NAMALWA (cell line): Measurements from ENCODE around the gene HSBP1L1.

Experiments
- DNase-seq: peaks from one replicate; pipeline ENCODE4 v3.0.0-alpha.2; 2015; ENCODE audit warnings: low spot score

HSBP1L1 gene

GRCh38 chr18:79964330-79965118 lies at the start of gene HSBP1L1:
Gene HSBP1L1, plus strand, starts transcription at chr18:79964643. Its CDS starts 93 bp downstream, at chr18:79964736.
- DNase-seq: no peak

DNA sequence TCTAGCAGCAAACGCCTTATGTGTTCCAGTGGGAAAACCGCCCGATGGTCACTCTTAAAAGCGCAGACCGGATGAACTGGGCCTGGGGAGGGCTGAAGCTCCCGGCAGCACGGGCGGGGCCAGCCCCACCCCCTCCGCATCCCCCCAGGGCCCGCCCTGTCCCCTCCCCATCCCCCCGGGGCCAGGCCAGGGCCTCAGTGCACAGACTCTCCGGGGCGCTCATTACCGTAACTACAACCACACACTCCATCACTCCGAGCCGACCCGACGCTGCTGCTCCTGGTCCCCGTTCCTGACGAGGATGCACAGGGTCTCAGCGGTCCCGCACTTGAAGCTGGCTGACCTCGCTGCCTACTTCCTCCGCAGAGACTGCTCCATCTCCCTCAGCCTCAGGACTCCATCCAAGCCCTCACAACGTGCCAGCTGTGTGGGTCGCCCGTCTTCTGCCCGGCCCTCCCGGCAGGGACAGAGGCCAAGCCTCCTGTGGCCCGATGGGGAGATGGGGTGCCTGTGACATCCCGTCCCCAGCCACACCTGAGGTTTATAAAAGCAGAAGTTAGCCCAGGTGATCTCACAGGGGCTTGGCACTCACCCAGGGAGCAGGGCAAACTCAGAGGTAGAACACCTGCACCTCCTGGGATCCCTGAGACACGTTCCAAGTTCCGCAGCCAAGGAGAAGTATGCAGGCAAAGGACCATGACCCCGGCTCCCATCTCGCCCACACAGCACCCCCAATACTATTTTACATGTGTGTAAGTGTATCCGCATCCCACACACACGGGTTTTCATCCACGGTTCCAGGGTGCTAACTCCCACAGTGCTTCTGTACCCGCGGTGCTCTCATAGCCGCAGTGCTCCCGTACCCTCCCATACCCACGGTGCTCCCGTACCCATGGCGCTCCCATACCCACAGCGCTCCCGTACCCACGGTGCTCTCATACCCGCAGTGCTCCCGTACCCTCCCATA lies 49.0 kb upstream of the HSBP1L1 start:
- no peak for DNase-seq

GRCh38 chr18:79916128-79916494 lies 48.3 kb upstream of the HSBP1L1 start:
- no peak for DNase-seq

DNA sequence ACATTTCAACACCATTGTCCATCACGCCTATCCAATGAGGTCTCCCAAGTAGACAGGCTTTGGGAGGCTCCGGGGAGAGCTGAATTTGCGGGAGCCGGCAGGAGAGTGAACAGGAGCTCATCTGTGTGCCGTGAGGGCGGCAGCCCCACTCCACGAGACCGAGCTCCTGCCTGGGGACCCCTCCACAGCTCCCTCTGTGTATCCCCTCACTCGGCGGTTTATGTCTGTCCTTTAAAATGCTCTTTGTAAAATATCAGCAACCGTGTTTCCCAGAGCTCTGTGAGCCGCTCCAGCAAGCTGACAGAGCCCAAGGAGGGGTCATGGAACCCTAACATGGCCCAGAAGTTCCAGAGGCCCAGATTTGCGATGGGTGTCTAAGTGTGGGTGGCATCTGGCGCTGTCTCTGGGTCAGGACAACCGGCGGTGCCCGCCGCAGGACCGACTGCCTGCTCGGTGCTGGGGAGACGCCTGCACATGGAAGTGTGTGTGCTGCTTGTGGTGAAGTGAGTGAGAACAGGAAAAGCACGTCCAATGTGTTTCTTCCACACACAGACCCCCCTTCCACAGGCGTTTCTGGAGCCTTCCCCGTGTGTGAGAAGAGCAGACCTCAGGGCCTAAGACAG lies 47.8 kb upstream of the HSBP1L1 start:
- no peak for DNase-seq

DNA sequence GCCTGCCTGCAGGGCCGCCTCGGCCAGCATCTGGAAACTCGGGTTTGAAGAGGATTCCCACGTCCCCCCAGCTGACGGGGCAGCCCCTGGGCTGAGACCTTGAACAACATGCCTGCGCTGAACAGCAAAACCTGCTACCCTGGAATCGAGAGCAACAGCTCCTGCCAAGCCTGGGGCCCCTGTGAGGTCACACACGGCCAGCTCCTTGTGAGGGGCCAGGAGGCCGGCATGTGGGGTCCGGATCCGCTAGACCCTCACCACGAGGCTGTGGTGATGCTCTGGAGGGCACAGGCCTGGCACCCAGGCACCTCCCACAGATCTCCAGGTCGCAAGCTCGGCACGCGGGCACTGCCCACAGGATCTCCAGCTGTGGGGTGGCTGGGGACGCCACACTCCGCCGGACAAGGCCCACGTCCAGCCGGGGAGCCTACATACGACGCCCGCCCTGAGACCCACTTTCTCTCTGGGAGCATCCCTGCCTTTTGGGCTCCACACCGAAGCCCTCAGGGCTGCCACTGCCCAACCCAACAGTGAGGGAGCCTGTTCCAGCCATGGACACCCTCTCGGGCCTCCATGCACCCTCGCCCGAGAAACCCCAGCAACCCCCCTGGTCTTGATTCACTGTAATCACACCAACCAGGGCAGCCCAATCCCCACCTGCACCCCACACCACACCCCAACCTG lies 47.1 kb upstream of the HSBP1L1 start:
- no peak for DNase-seq

GRCh38 chr18:79917853-79918614 lies 46.4 kb upstream of the HSBP1L1 start:
- no peak for DNase-seq

DNA sequence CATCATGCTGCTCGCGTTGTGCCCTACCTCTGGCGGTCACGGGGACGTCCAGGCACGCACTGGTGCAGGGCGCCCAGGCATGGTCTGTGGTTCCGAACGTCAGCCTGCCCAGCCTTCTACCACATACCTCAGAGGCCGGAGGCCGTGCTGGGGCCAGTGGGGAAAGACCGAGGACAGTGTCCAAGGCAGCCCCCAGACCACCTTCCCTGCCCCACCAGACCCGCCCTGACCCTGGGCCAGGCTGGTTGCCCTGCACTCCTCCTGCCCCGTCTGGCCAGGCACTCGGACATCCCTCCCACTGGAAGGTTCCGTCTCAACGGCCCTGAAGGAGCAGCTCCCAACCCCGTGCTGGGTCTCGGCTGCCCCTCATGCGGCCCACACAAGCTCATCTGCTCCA lies 45.8 kb upstream of the HSBP1L1 start:
- no peak for DNase-seq

DNA sequence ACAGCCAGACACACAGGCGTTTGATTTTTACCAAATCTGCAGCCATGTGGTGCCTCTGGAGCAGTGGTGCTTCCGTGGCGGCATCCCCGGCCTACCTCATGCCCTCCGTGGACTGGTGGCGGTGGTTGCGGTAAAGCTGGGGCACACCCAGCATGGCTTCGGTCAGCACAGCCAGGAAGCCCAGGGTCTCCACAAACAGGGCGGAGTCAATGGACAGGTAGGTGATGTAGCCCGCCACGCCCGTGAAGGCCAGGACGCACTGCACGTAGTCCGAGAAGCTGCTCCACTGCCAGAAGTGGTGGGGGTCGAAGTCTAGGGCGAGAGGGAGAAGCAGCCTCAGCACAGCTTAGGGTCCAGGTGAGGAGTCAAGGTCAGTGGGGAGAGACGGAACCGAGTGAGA lies 45.4 kb upstream of the HSBP1L1 start:
- no peak for DNase-seq

DNA sequence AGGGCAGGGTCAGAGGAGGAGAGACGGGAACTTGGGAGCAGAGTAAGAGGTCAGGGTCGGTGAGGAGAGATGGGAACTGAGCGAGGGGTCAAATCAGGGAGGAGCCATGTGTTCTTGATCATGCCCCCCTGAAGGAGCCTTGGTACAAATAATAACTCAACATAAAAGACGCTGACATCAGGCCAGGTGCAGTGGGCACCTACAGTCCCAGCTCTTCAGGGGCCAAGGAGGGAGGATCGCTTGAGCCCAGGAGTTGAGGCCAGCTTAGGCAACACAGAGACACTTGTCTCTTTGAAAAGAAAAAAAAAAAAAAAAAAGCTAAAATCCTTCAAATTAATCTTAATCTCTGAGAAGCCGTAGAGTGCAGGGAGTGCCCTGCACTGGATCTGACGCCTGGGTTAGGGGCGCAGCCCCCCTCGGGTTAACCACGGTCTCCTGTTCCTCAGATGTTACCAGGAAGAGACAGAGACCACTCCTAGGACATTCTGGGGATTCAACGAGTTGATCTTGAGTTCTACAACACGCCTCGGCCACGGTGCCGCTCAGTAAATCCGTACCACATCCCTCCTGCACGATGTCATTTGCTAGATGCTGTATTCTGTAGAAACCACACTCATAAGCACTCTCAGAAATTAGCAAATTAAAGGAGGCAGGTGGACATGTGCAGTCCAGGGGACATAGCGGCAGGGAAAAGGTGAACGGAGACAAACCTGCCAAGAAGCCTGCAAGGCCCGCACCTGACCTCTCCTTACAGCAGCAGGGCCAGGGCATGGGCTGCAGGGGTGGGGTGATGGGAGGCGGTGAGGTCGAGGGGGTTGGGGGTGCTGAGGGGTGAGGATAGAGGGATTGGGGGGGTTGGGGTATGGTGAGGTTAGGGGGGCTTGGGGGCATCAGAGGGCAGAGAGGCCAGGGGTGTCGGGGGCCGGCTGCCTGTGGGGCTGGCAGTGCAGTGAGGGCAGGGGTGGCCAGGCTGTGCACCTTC lies 42.2 kb upstream of the HSBP1L1 start:
- DNase-seq: peak; percentile 20

DNA sequence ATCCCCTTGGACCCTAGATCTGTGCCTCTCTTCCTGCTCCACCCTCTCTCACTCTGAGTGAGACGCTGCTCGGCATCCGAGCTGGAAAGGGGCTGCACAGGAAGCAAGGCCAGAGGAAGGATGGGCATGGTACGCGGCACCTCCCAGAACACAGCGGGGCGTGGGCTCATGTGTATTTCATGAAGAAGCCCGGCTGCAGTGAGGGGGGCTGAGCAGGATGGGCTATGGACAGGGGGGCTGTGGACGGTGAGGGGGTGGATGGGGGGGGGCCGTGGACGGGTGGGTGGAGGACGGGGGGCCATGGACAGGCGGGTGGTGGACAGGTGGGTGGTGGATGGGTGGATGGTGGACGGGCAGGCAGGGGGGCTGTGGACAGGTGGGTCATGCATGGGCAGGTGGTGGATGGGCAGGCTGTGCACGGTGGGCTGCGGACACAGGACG lies 41.5 kb upstream of the HSBP1L1 start:
- DNase-seq: no peak

DNA sequence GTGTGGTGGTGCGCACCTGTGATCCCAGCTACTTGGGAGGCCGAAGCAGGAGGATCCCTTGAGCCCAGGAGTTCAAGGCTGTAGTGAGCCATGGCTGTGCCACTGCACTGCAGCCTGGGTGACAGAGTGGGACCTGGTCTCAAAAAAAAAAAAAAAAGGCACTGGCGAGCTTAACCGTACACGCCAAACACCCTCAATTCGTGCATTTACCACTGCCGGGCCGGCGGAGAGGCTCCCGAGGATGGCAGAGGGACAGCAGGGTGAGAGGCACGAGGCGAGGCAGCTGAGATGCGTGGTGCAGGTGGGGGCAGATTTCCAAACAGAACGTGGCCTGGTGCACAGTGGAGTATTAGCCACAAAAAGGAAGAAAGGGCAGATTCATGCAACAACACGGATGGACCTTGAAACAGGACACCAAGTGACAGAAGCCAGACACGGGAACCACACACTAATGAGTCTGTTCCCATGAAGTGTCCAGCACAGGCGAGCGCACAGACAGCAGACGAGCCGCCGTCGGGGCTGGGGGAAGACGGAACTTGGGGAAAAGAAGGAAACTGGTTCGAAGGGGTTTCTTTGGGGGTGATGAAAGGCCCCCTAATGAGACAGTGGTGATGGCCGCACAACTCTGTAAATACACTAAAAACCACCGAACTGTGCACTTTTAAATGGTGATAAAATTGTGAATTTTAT lies 40.4 kb upstream of the HSBP1L1 start:
- no peak for DNase-seq

- no peak for DNase-seq
These were observed 39.4 kb upstream of the HSBP1L1 start for GRCh38 chr18:79924814-79925731.

DNA sequence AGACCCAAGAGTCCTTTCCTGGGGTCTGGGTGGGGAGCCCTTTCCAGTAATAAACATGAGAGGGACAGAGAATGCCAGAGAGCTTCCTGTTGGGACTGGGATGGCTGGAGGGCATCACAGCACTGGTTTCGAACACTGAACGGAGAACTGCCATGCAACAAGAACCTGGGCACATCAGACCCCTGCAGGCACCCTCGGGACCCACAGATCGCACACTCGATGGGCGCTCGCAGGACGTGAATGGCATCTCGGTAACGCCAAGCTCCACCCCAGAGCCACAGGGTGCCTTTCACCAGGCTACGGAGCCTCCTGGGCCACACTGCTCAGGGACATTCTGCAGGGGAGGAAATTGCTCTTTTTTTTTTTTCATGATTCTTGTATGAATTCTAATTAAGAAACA lies 38.1 kb upstream of the HSBP1L1 start:
- no peak for DNase-seq

DNA sequence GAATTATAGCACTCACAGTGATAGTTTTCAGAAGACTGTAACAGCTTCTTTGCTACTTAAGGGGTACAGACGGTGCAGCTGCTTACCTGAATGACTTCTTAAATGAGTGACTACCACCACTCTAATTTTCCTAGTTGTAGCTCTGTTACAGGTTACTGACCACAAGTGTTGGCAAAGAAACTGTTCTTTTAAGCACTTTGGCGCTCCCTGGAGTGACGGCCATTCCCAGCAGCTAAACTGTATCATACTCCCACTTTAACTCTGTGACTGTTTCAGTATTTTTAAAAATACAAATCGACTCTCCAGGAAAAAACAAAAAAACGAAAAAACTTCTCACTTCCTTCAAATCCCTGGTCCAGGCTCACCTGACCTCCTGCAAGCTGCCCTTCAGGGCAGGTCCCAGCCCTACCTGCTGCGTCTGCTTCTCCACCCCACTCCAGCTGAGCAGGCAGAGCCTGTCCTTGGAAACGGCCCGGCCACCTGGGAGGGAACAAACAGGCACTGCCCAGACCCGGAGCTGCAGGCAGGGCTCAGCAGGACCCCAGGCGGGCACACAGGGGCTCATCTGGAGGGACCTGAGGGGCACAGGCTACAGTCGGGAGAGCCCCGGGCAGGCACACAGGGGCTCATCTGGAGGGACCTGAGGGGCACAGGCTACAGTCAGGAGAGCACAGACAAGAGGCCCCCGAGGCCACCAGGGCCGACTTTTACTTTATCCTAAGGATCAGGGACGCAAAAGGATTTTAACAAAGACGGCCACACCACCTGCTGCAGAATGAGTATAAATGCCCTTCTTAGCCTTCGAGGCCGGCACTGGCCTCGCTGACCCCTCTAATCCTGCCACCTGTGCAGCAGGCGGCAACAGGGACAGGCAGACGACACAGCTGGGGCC lies 37.5 kb upstream of the HSBP1L1 start:
- DNase-seq: no peak

- DNase-seq: no peak
These were observed 36.6 kb upstream of the HSBP1L1 start for GRCh38 chr18:79927607-79928562.

DNA sequence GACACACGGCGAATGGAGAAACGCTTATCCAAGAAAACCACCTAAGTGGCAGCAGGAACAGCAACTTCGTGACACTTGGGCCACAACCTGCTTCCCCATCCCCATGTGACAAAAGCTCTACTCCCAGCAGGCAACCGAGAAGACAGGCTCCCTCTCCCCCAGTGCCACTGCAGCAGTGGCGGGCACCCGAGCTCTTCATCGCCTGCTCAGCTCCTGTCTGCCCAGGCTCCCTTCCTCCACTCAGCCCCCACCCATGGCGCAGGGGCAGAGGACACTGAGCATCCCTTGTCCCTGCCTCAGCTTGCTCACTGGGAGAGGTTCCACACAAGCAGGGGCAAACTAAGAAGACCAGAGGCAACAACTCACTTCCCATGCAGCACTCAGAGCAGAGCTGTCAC lies 35.9 kb upstream of the HSBP1L1 start:
- DNase-seq: no peak
